HEK293 (cell line): ENCODE results near the gene TPI1.

Experiments
- BCL11A ChIP-seq: fragments of 450-650 bp; formaldehyde crosslinking; IDR thresholded peaks from 2 replicates; pipeline ENCODE4 v1.5.1; 2016; ENCODE audit warnings: low read depth, missing biosample characterization, missing genetic modification characterization
- GLI2 ChIP-seq: fragments of 450-650 bp; formaldehyde crosslinking; IDR thresholded peaks from 2 replicates; pipeline ENCODE4; 2017; ENCODE audit warnings: missing biosample characterization, missing genetic modification characterization, low read depth, borderline replicate concordance
- GLIS1 ChIP-seq: fragments of 450-650 bp; formaldehyde crosslinking; IDR thresholded peaks from 2 replicates; pipeline ENCODE4 v1.5.1; 2016; ENCODE audit warnings: missing biosample characterization, missing genetic modification characterization
- HIC1 ChIP-seq: fragments of 450-650 bp; formaldehyde crosslinking; IDR thresholded peaks from 2 replicates; pipeline ENCODE4 v1.5.1; 2016; ENCODE audit warnings: missing biosample characterization, missing genetic modification characterization
- KLF17 ChIP-seq: fragments of 450-650 bp; formaldehyde crosslinking; IDR thresholded peaks from 2 replicates; pipeline ENCODE4 v1.5.1; 2016; ENCODE audit warnings: missing biosample characterization, missing genetic modification characterization
- SETDB1 ChIP-seq: IDR thresholded peaks from one replicate; pipeline ENCODE4 v1.6.1; 2017; ENCODE audit warnings: mild to moderate bottlenecking, low read length, moderate library complexity, mixed read lengths; ENCODE audit not compliant: insufficient read length
- SP3 ChIP-seq: fragments of 450-650 bp; formaldehyde crosslinking; IDR thresholded peaks from 2 replicates; pipeline ENCODE4 v1.5.1; 2016; ENCODE audit warnings: missing biosample characterization, missing genetic modification characterization
- YY1 ChIP-seq: fragments of 450-650 bp; formaldehyde crosslinking; IDR thresholded peaks from 2 replicates; pipeline ENCODE4 v1.5.1; 2018; ENCODE audit warnings: missing biosample characterization, missing genetic modification characterization
- ZFP41 ChIP-seq: fragments of 450-650 bp; formaldehyde crosslinking; IDR thresholded peaks from 2 replicates; pipeline ENCODE4 v1.5.1; 2016; ENCODE audit warnings: missing biosample characterization, missing genetic modification characterization, borderline replicate concordance
- ZIC2 ChIP-seq: fragments of 450-650 bp; formaldehyde crosslinking; IDR thresholded peaks from 2 replicates; pipeline ENCODE4 v1.5.1; 2016; ENCODE audit warnings: missing biosample characterization, missing genetic modification characterization
- ZNF10 ChIP-seq: fragments of 450-650 bp; formaldehyde crosslinking; IDR thresholded peaks from 2 replicates; pipeline ENCODE4 v1.5.1; 2017; ENCODE audit warnings: missing biosample characterization, missing genetic modification characterization
- ZNF138 ChIP-seq: fragments of 450-650 bp; formaldehyde crosslinking; IDR thresholded peaks from 2 replicates; pipeline ENCODE4 v1.5.1; 2016; ENCODE audit warnings: missing biosample characterization, missing genetic modification characterization, borderline replicate concordance
- ZNF175 ChIP-seq: fragments of 450-650 bp; formaldehyde crosslinking; IDR thresholded peaks from 2 replicates; pipeline ENCODE4 v1.5.1; 2016; ENCODE audit warnings: missing biosample characterization, missing genetic modification characterization
- ZNF239 ChIP-seq: fragments of 450-650 bp; formaldehyde crosslinking; IDR thresholded peaks from 2 replicates; pipeline ENCODE4 v1.5.1; 2016; ENCODE audit warnings: missing biosample characterization, missing genetic modification characterization
- ZNF266 ChIP-seq: fragments of 450-650 bp; formaldehyde crosslinking; IDR thresholded peaks from 2 replicates; pipeline ENCODE4 v1.5.1; 2016; ENCODE audit warnings: missing biosample characterization, missing genetic modification characterization, low read depth
- ZNF274 ChIP-seq, 2 experiments: fragments of 200-500 bp in 1 of 2; fragments of 450-650 bp in 1 of 2; sonication (Bioruptor generic) in 1 of 2; formaldehyde crosslinking in 1 of 2; IDR thresholded peaks; 2 replicates each; pipeline versions ENCODE4 v1.5.1 to v1.6.1; 2014 to 2016; ENCODE audit warnings: borderline replicate concordance in 1 of 2, inconsistent platforms in 1 of 2, low read length in 1 of 2, missing biosample characterization in 1 of 2, missing genetic modification characterization in 1 of 2
- ZNF292 ChIP-seq: fragments of 450-650 bp; formaldehyde crosslinking; IDR thresholded peaks from 2 replicates; pipeline ENCODE4 v1.5.1; 2016; ENCODE audit warnings: low read depth, missing biosample characterization, missing genetic modification characterization, borderline replicate concordance
- ZNF362 ChIP-seq: fragments of 450-650 bp; formaldehyde crosslinking; IDR thresholded peaks from 2 replicates; pipeline ENCODE4 v1.5.1; 2016; ENCODE audit warnings: missing biosample characterization, missing genetic modification characterization
- ZNF423 ChIP-seq: fragments of 450-650 bp; formaldehyde crosslinking; IDR thresholded peaks from 2 replicates; pipeline ENCODE4 v1.5.1; 2016; ENCODE audit warnings: missing biosample characterization, missing genetic modification characterization
- ZNF449 ChIP-seq: fragments of 450-650 bp; formaldehyde crosslinking; IDR thresholded peaks from 2 replicates; pipeline ENCODE4 v1.5.1; 2017; ENCODE audit warnings: missing biosample characterization, mild to moderate bottlenecking, missing genetic modification characterization, moderate library complexity
- ZNF473 ChIP-seq: fragments of 450-650 bp; formaldehyde crosslinking; IDR thresholded peaks from 2 replicates; pipeline ENCODE4 v1.5.1; 2017; ENCODE audit warnings: missing biosample characterization, missing genetic modification characterization
- ZNF488 ChIP-seq: fragments of 450-650 bp; formaldehyde crosslinking; IDR thresholded peaks from 2 replicates; pipeline ENCODE4 v1.5.1; 2016; ENCODE audit warnings: missing biosample characterization, missing genetic modification characterization
- ZNF544 ChIP-seq: fragments of 450-650 bp; formaldehyde crosslinking; IDR thresholded peaks from 2 replicates; pipeline ENCODE4 v1.5.0; 2017; ENCODE audit warnings: missing biosample characterization, missing genetic modification characterization
- ZNF548 ChIP-seq: fragments of 450-650 bp; formaldehyde crosslinking; IDR thresholded peaks from 2 replicates; pipeline ENCODE4 v1.5.1; 2016; ENCODE audit warnings: missing biosample characterization, missing genetic modification characterization
- ZNF549 ChIP-seq: fragments of 450-650 bp; IDR thresholded peaks from 2 replicates; pipeline ENCODE4 v1.5.1; 2018; ENCODE audit warnings: missing biosample characterization, missing genetic modification characterization, mild to moderate bottlenecking, inconsistent platforms, moderate library complexity
- ZNF560 ChIP-seq: fragments of 450-650 bp; formaldehyde crosslinking; IDR thresholded peaks from 2 replicates; pipeline ENCODE4 v1.5.1; 2017; ENCODE audit warnings: missing biosample characterization, missing genetic modification characterization, borderline replicate concordance
- ZNF561 ChIP-seq: fragments of 450-650 bp; IDR thresholded peaks from 2 replicates; pipeline ENCODE4 v1.5.1; 2018; ENCODE audit warnings: missing biosample characterization, missing genetic modification characterization, borderline replicate concordance
- ZNF670 ChIP-seq: fragments of 450-650 bp; formaldehyde crosslinking; IDR thresholded peaks from 2 replicates; pipeline ENCODE4 v1.5.1; 2016; ENCODE audit warnings: missing biosample characterization, missing genetic modification characterization, low read depth
- ZNF701 ChIP-seq: fragments of 450-650 bp; formaldehyde crosslinking; IDR thresholded peaks from 2 replicates; pipeline ENCODE4 v1.5.1; 2016; ENCODE audit warnings: missing biosample characterization, missing genetic modification characterization
- ZNF747 ChIP-seq: fragments of 450-650 bp; formaldehyde crosslinking; IDR thresholded peaks from 2 replicates; pipeline ENCODE4 v1.5.1; 2016; ENCODE audit warnings: missing biosample characterization, missing genetic modification characterization
- ZNF768 ChIP-seq: fragments of 450-650 bp; formaldehyde crosslinking; IDR thresholded peaks from 2 replicates; pipeline ENCODE4 v1.5.1; 2018; ENCODE audit warnings: missing biosample characterization, mild to moderate bottlenecking, missing genetic modification characterization
- ZNF785 ChIP-seq: fragments of 450-650 bp; formaldehyde crosslinking; IDR thresholded peaks from 2 replicates; pipeline ENCODE4 v1.5.1; 2016; ENCODE audit warnings: missing biosample characterization, missing genetic modification characterization

Gene TPI1

GRCh38 chr12:6872073-6873048, 5.0 kb downstream of the TPI1 start (continued):
- TF ChIP-seq GLIS1: peak; percentile 44
- TF ChIP-seq GLI2 (tag by site-specific recombination): no peak
- TF ChIP-seq ZNF670 (tag by site-specific recombination): no peak
- no peak for TF ChIP-seq ZNF701 (tag by site-specific recombination)
- TF ChIP-seq ZFP41 (tag by site-specific recombination): no peak
- TF ChIP-seq ZNF747 (tag by site-specific recombination): no peak
- peak; percentile 65; the same call in 1 of the 2 replicates for TF ChIP-seq KLF17 (tag by site-specific recombination)
- no peak for TF ChIP-seq ZNF449
- no peak for TF ChIP-seq ZIC2
- TF ChIP-seq ZNF10 (tag by site-specific recombination): no peak
- TF ChIP-seq ZNF473 (tag by site-specific recombination): no peak
- peak; percentile 50; the same call in 1 of the 2 replicates for TF ChIP-seq HIC1 (tag by site-specific recombination)
- no peak for TF ChIP-seq ZNF768 (tag by site-specific recombination)
- no peak for TF ChIP-seq ZNF239
- no peak for TF ChIP-seq ZNF548 (tag by site-specific recombination)
- no peak for TF ChIP-seq ZNF560 (tag by site-specific recombination)
- no peak; the same call in 1 of the 2 replicates for TF ChIP-seq ZNF423
- TF ChIP-seq ZNF292: 0 out of 2 replicates have a peak, but pooled peaks have one; percentile 19
- no peak; the same call in 1 of the 2 replicates for TF ChIP-seq BCL11A (tag by site-specific recombination)
- peak; percentile 57 for TF ChIP-seq ZNF561 (tag by site-specific recombination)
- no peak for TF ChIP-seq ZNF544 (tag by site-specific recombination)
- TF ChIP-seq ZNF266 (tag by site-specific recombination): no peak
- TF ChIP-seq YY1: no peak
- no peak for TF ChIP-seq ZNF785 (tag by site-specific recombination)
- TF ChIP-seq SP3 (tag by site-specific recombination): peak; percentile 71
- TF ChIP-seq ZNF138: no peak
- no peak for TF ChIP-seq ZNF274 (IDR thresholded peaks at IDR 0.05; ENCODE audit: low read length)
- no peak for TF ChIP-seq ZNF274 (tag by site-specific recombination; IDR thresholded peaks at IDR 0.05; ENCODE audit: borderline replicate concordance)
- TF ChIP-seq SETDB1: no peak
- no peak for TF ChIP-seq ZNF488 (tag by site-specific recombination)
- no peak for TF ChIP-seq ZNF175 (tag by site-specific recombination)
- TF ChIP-seq ZNF362 (tag by site-specific recombination): no peak
- TF ChIP-seq ZNF549 (tag by site-specific recombination): no peak
